CD4-positive, alpha-beta T cell (primary cell): ENCODE measurements around the gene MAGI1. TPM values are rescaled to one million over a fixed set of nuclear protein-coding genes. Genes with fewer than 3 reads are reported as not detected.

ENCODE experiments used
- ATAC-seq: fragments of 200-7000 bp; cut with Tn5 transposase; one replicate; pipeline ENCODE4 v1.10.0; 2022; ENCODE audit warnings: mild to moderate bottlenecking; ENCODE audit not compliant: poor library complexity
- CTCF ChIA-PET: fragments of 350-600 bp; sonication (Branson Sonifier 250); formaldehyde crosslinking; loops from one replicate; lab custom pipeline; 2021; ENCODE audit warnings: antibody characterized with exemption, inconsistent platforms; lab: Charles Lee
- POLR2A ChIA-PET: fragments of 350-600 bp; sonication (Branson Sonifier 250); formaldehyde crosslinking; loops from one replicate; lab custom pipeline; 2021; ENCODE audit warnings: antibody characterized with exemption, inconsistent platforms; lab: Charles Lee
- DNase-seq, 14 experiments: peaks; one replicate each; pipeline ENCODE4 v3.0.0-alpha.2; 2013 to 2020; ENCODE audit warnings: mixed read lengths in 2 of 14
- H3K27ac ChIP-seq, 2 donors: one replicate each; pipeline versions ENCODE4 v1.5.1 to v1.7.0; 2013; ENCODE audit warnings: low read length in 2 of 2, low read depth in 1 of 2, mild to moderate bottlenecking in 1 of 2
- H3K27me3 ChIP-seq, 2 experiments: 1 replicate in 1 of 2; 2 replicates in 1 of 2; pipeline versions ENCODE4 v1.6.1 to v1.7.0; 2013; ENCODE audit warnings: low read length in 2 of 2, control low read depth in 1 of 2, mild to moderate bottlenecking in 1 of 2, moderate library complexity in 1 of 2; ENCODE audit not compliant: insufficient read depth in 2 of 2, control insufficient read depth in 1 of 2
- H3K36me3 ChIP-seq: one replicate; pipeline ENCODE4 v1.6.1; 2013; ENCODE audit warnings: low read length, control low read depth; ENCODE audit not compliant: insufficient read depth
- H3K4me1 ChIP-seq: one replicate; pipeline ENCODE4 v1.6.1; 2013; ENCODE audit warnings: low read length, control low read depth; ENCODE audit not compliant: insufficient read depth
- H3K4me3 ChIP-seq: one replicate; pipeline ENCODE4 v1.5.1; 2013; ENCODE audit warnings: mild to moderate bottlenecking, low read length, moderate library complexity
- H3K9me3 ChIP-seq, 2 experiments: 1 replicate in 1 of 2; 2 replicates in 1 of 2; pipeline versions ENCODE4 v1.6.1 to v1.7.0; 2013; ENCODE audit warnings: low read length in 2 of 2, mild to moderate bottlenecking in 2 of 2, control low read depth in 1 of 2, moderate library complexity in 1 of 2; ENCODE audit not compliant: control insufficient read depth in 1 of 2, insufficient read depth in 1 of 2
- H3K27ac Mint-ChIP-seq: one replicate; pipeline ENCODE4 v1.8.0; 2020; ENCODE audit warnings: mixed read lengths
- H3K27me3 Mint-ChIP-seq: one replicate; pipeline ENCODE4 v1.8.0; 2021; ENCODE audit warnings: mixed read lengths
- H3K36me3 Mint-ChIP-seq: one replicate; pipeline ENCODE4 v1.8.0; 2021; ENCODE audit warnings: low read depth, mixed read lengths
- H3K4me1 Mint-ChIP-seq: one replicate; pipeline ENCODE4 v1.8.0; 2021; ENCODE audit warnings: low read depth, mixed read lengths
- H3K4me3 Mint-ChIP-seq: one replicate; pipeline ENCODE4 v1.8.0; 2020; ENCODE audit warnings: mild to moderate bottlenecking, mixed read lengths
- H3K9me3 Mint-ChIP-seq: one replicate; pipeline ENCODE4 v1.8.0; 2020; ENCODE audit warnings: mixed read lengths
- intact Hi-C, 2 experiments: fragments of 100-400 bp; cut with DNase I in 1 of 2; cut with micrococcal nuclease in 1 of 2; formaldehyde crosslinking; loops; one replicate each; pipeline versions ENCODE4 v1.15.1 to v1.9.0; 2023 to 2025; cut with DNase I, micrococcal nuclease
- total RNA-seq, 174 experiments: library from RNA in 2 of 174; stranded (reverse) in 2 of 174; gene quantifications; one replicate each; pipeline ENCODE4 v1.2.3 and lab custom pipeline; 2021 to 2026
- TF ChIP-seq, protein P1 (sequence below): fragments of 200-600 bp; IDR thresholded peaks from one replicate; pipeline ENCODE4 v1.8.0; 2022; ENCODE audit warnings: antibody characterized with exemption, mild to moderate bottlenecking

MAGI1 gene
- total RNA-seq, 2 experiments from 2014 or later = not detected

DNA sequence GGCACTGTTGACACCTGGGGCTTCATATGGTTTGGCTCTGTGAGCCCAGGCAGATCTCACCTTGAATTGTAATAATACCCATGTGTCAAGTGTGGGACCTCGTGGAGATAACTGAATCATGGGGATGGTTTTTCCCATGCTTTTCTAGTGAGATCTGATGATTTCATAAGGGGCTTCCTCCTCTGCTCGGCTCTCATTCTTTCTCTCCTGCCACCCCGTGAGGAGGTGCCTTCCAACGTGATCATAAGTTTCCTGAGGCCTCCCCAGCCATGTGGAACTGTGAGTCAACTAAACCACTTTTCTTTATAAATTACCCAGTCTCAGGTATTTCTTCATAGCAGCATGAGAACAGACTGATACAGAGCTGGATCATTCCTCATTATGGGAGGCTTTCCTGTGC is 695.0 kb downstream of the MAGI1 start:
- intact Hi-C loops = no loop called here
- CTCF ChIA-PET = no interaction called here
- POLR2A ChIA-PET = no interaction called here
- Mint-ChIP-seq H3K27ac (no peak overlapping the region), H3K4me1 (no peaks in the 10 kb centered on the region), H3K27me3 (no peaks in the 10 kb centered on the region), H3K36me3 (no peaks in the 10 kb centered on the region), H3K9me3 (no peaks in the 10 kb centered on the region), H3K4me3 (no peak overlapping the region)
- Histone ChIP-seq H3K36me3 (no peaks in the 10 kb centered on the region), H3K27me3 (no peaks in the 10 kb centered on the region), H3K27ac (no peak overlapping the region), H3K9me3 (peaks cover 0 to 12% of the 10 kb centered on the region in 2 experiments), H3K4me3 (no peak overlapping the region), H3K4me1 (no peaks in the 10 kb centered on the region)
- TF ChIP-seq, protein P1, sequence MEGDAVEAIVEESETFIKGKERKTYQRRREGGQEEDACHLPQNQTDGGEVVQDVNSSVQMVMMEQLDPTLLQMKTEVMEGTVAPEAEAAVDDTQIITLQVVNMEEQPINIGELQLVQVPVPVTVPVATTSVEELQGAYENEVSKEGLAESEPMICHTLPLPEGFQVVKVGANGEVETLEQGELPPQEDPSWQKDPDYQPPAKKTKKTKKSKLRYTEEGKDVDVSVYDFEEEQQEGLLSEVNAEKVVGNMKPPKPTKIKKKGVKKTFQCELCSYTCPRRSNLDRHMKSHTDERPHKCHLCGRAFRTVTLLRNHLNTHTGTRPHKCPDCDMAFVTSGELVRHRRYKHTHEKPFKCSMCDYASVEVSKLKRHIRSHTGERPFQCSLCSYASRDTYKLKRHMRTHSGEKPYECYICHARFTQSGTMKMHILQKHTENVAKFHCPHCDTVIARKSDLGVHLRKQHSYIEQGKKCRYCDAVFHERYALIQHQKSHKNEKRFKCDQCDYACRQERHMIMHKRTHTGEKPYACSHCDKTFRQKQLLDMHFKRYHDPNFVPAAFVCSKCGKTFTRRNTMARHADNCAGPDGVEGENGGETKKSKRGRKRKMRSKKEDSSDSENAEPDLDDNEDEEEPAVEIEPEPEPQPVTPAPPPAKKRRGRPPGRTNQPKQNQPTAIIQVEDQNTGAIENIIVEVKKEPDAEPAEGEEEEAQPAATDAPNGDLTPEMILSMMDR = no peak
- ATAC-seq (no peak), DNase-seq (no peak)

DNA sequence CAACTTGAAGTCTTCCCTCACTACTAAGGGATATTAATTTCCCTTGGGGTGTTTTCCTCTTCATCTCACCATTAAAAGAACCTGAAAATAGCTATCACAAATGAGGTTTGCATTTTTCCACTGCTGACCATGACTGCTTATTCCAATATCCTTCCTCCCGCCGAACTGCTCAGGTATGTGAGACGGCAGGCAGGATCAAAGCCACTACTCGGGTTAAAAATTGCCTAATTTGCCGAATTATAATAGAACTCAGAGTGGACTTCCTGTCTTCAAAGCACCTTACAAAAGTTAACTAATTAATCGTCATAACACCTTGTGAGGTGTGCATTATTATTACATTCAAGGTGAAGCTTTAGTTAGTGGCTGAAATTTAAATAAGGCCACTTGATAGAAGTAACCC is 695.7 kb downstream of the MAGI1 start:
- Mint-ChIP-seq H3K9me3 (no peaks in the 10 kb centered on the region), H3K36me3 (no peaks in the 10 kb centered on the region), H3K27me3 (no peaks in the 10 kb centered on the region), H3K27ac (no peak overlapping the region), H3K4me3 (no peak overlapping the region), H3K4me1 (no peaks in the 10 kb centered on the region)
- no peak for DNase-seq
- no peak for ATAC-seq
- no peaks in the 10 kb centered on the region for H3K27me3 ChIP-seq
- intact Hi-C loops = no loop called here
- H3K27ac ChIP-seq = no peak overlapping the region
- H3K4me1 ChIP-seq = no peaks in the 10 kb centered on the region
- peaks cover 0 to 12% of the 10 kb centered on the region in 2 experiments for H3K9me3 ChIP-seq
- ChIA-PET CTCF (no interaction called here), POLR2A (no interaction called here)
- no peaks in the 10 kb centered on the region for H3K36me3 ChIP-seq
- TF ChIP-seq, protein P1 = no peak
- H3K4me3 ChIP-seq = no peak overlapping the region

DNA sequence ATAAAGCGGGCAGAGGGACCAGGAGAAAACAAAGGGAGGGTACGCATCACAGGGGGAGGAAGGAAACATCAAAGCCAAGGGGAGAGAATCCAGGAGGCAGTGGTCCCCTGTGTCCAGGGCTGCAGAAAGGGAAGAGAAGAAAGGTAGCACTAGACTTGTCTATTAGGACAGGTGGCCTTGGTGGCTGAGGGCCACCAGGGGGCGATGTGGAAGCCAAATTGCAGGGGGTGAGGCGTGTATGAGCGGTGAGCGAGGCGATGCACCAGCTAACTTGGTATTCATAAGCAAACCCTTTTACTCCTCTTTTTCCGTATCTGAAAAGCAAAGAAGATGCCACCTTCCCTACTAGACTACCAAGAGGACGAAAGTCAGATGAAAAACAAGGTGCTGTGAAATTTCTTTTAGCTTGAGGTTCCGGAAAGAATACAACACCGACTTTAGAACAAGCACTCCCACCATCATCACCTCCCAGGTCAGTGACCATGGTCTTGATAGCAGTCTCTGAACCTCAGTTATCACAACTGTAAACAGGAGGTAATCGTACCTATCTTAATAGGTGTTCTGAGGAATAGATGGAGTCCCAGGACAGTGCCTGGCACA is 696.5 kb downstream of the MAGI1 start:
- no peak overlapping the region for H3K27ac Mint-ChIP-seq
- H3K27me3 Mint-ChIP-seq = no peaks in the 10 kb centered on the region
- Histone ChIP-seq H3K27me3 (no peaks in the 10 kb centered on the region), H3K9me3 (peaks cover 0 to 15% of the 10 kb centered on the region in 2 experiments), H3K4me1 (no peaks in the 10 kb centered on the region), H3K4me3 (no peak overlapping the region), H3K27ac (no peak overlapping the region), H3K36me3 (no peaks in the 10 kb centered on the region)
- POLR2A ChIA-PET = no interaction called here
- H3K4me3 Mint-ChIP-seq = no peak overlapping the region
- ATAC-seq = no peak
- peak in 3 of 14 experiments; percentile 1 to 6 (median 6) for DNase-seq
- TF ChIP-seq, protein P1 = no peak
- H3K36me3 Mint-ChIP-seq = no peaks in the 10 kb centered on the region
- H3K9me3 Mint-ChIP-seq = no peaks in the 10 kb centered on the region
- no peaks in the 10 kb centered on the region for H3K4me1 Mint-ChIP-seq
- intact Hi-C loops = no loop called here
- CTCF ChIA-PET = no interaction called here
